CD4-positive, CD25-positive, alpha-beta regulatory T cell (primary cell): ENCODE results near the gene PRSS57. TPM values are rescaled to one million over a fixed set of nuclear protein-coding genes. Genes with fewer than 3 reads are reported as not detected.
"Not testable (repeated sequence)": the region's sequence is repeated elsewhere in the genome, so short reads cannot be mapped to it uniquely, and the experiment has no call there.

Experiments
- ATAC-seq, 2 donors: fragments of 150-1000 bp; cut with Tn5 transposase; one replicate each; pipeline ENCODE4 v1.10.0; 2021; ENCODE audit warnings: low read depth in 2 of 2, moderate number of reproducible peaks in 2 of 2, moderate library complexity in 1 of 2
- DNase-seq, 3 donors: peaks; one replicate each; pipeline versions ENCODE4 v3.0.0 to v3.0.0-alpha.2; 2012 to 2022; ENCODE audit warnings: mixed read lengths in 1 of 3
- H3K27ac ChIP-seq: one replicate; pipeline ENCODE4 v1.7.0; 2013; ENCODE audit warnings: mild to moderate bottlenecking, low read length; ENCODE audit not compliant: insufficient read depth, poor library complexity, severe bottlenecking
- H3K27me3 ChIP-seq: one replicate; pipeline ENCODE4 v1.7.0; 2013; ENCODE audit warnings: low read length; ENCODE audit not compliant: control insufficient read depth, insufficient read depth
- H3K36me3 ChIP-seq: one replicate; pipeline ENCODE4 v1.7.0; 2013; ENCODE audit warnings: mild to moderate bottlenecking, low read length, moderate library complexity; ENCODE audit not compliant: control insufficient read depth, insufficient read depth
- H3K4me1 ChIP-seq: 2 replicates; pipeline ENCODE4 v1.7.0; 2013; ENCODE audit warnings: mild to moderate bottlenecking, low read length; ENCODE audit not compliant: insufficient read depth, control insufficient read depth, poor library complexity, severe bottlenecking
- H3K4me3 ChIP-seq: one replicate; pipeline ENCODE4 v1.7.0; 2013; ENCODE audit warnings: low read depth, mild to moderate bottlenecking, low read length, moderate library complexity
- H3K9me3 ChIP-seq, 2 experiments: 1 replicate in 1 of 2; 2 replicates in 1 of 2; pipeline ENCODE4 v1.7.0; 2013; ENCODE audit warnings: low read length in 2 of 2, mild to moderate bottlenecking in 1 of 2, moderate library complexity in 1 of 2; ENCODE audit not compliant: control insufficient read depth in 2 of 2
- H3K27ac Mint-ChIP-seq, 3 donors: one replicate each; pipeline ENCODE4 v1.8.0; 2020 to 2022; ENCODE audit warnings: mild to moderate bottlenecking in 3 of 3, mixed read lengths in 3 of 3, moderate library complexity in 2 of 3
- H3K27me3 Mint-ChIP-seq: one replicate; pipeline ENCODE4 v1.8.0; 2022; ENCODE audit warnings: mild to moderate bottlenecking, mixed read lengths
- H3K36me3 Mint-ChIP-seq: one replicate; pipeline ENCODE4 v1.8.0; 2020; ENCODE audit warnings: mixed read lengths
- H3K4me1 Mint-ChIP-seq, 4 donors: one replicate each; pipeline ENCODE4 v1.8.0; 2020 to 2022; ENCODE audit warnings: mixed read lengths in 4 of 4, mild to moderate bottlenecking in 1 of 4
- H3K4me3 Mint-ChIP-seq, 4 donors: one replicate each; pipeline ENCODE4 v1.8.0; 2020 to 2022; ENCODE audit warnings: mild to moderate bottlenecking in 4 of 4, mixed read lengths in 4 of 4, moderate library complexity in 3 of 4
- H3K9me3 Mint-ChIP-seq, 7 donors: one replicate each; pipeline ENCODE4 v1.8.0; 2020 to 2022; ENCODE audit warnings: mixed read lengths in 7 of 7, mild to moderate bottlenecking in 3 of 7, moderate library complexity in 2 of 7
- polyA plus RNA-seq, 4 donors: library from polyadenylated mRNA; unstranded; fragments of 300-500 nt; fragmentation: Illumina TruSeq; gene quantifications; one replicate each; pipeline ENCODE4 v1.2.3, GENCODE V29; 2021
- total RNA-seq: library from RNA; stranded (reverse); gene quantifications from one replicate; pipeline ENCODE4 v1.2.3, GENCODE V29; 2022

The PRSS57 gene
- total and polyA plus RNA-seq, 5 donors from 2014 or later, result 3.3 TPM; not detected in 4

GRCh38 chr19:698529-698928 lies 3.3 kb upstream of the PRSS57 start:
- H3K4me3 ChIP-seq, H3K4me1 ChIP-seq, H3K36me3 ChIP-seq, H3K9me3 ChIP-seq, H3K9me3 Mint-ChIP-seq, DNase-seq, ATAC-seq, H3K27ac Mint-ChIP-seq, H3K27me3 ChIP-seq, H3K27ac ChIP-seq, H3K4me3 Mint-ChIP-seq, H3K36me3 Mint-ChIP-seq: not testable (repeated sequence)
- Mint-ChIP-seq H3K4me1 (peaks cover 0 to 15% (median 0%) of the 10 kb centered on the region in 4 donors), H3K27me3 (peaks cover 34% of the 10 kb centered on the region)

GRCh38 chr19:694481-695351 lies 536 bp downstream of the PRSS57 start:
- Mint-ChIP-seq H3K27ac (no peak overlapping the region), H3K36me3 (no peaks in the 10 kb centered on the region), H3K4me1 (peaks cover 0 to 4% (median 0%) of the 10 kb centered on the region in 4 donors), H3K9me3 (no peaks in the 10 kb centered on the region), H3K27me3 (peaks cover 23% of the 10 kb centered on the region), H3K4me3 (no peak overlapping the region)
- ATAC-seq, result no peak
- no peaks in the 10 kb centered on the region for H3K36me3 ChIP-seq
- H3K27ac ChIP-seq, result no peak overlapping the region
- H3K9me3 ChIP-seq, result no peaks in the 10 kb centered on the region
- no peak overlapping the region for H3K4me3 ChIP-seq
- H3K27me3 ChIP-seq, result no peaks in the 10 kb centered on the region
- H3K4me1 ChIP-seq, result peaks cover 6% of the 10 kb centered on the region
- DNase-seq, result no peak

GRCh38 chr19:690203-690602 lies 5.0 kb downstream of the PRSS57 start:
- peaks cover 6% of the 10 kb centered on the region for H3K27me3 Mint-ChIP-seq
- peaks cover 0 to 5% (median 0%) of the 10 kb centered on the region in 7 donors for H3K9me3 Mint-ChIP-seq
- no peaks in the 10 kb centered on the region for H3K27me3 ChIP-seq
- H3K4me3 ChIP-seq, result no peak overlapping the region
- no peak for ATAC-seq
- no peak overlapping the region for H3K27ac ChIP-seq
- H3K4me1 Mint-ChIP-seq, result no peaks in the 10 kb centered on the region
- no peak for DNase-seq
- H3K4me1 ChIP-seq, result peaks cover under 1% of the 10 kb centered on the region
- H3K36me3 Mint-ChIP-seq, result no peaks in the 10 kb centered on the region
- no peak overlapping the region for H3K4me3 Mint-ChIP-seq
- no peaks in the 10 kb centered on the region for H3K36me3 ChIP-seq
- H3K9me3 ChIP-seq, result no peaks in the 10 kb centered on the region
- H3K27ac Mint-ChIP-seq, result no peak overlapping the region

GRCh38 chr19:688992-689391 lies 6.3 kb downstream of the PRSS57 start:
- no peaks in the 10 kb centered on the region for H3K27me3 Mint-ChIP-seq
- peak overlapping the region in 1 of 4 donors; percentile 63 for H3K4me3 Mint-ChIP-seq
- Histone ChIP-seq H3K36me3 (no peaks in the 10 kb centered on the region), H3K27me3 (no peaks in the 10 kb centered on the region), H3K9me3 (no peaks in the 10 kb centered on the region), H3K4me1 (no peaks in the 10 kb centered on the region), H3K4me3 (no peak overlapping the region), H3K27ac (no peak overlapping the region)
- H3K4me1 Mint-ChIP-seq, result no peaks in the 10 kb centered on the region
- no peak overlapping the region for H3K27ac Mint-ChIP-seq
- ATAC-seq (no peak), DNase-seq (no peak)
- H3K36me3 Mint-ChIP-seq, result no peaks in the 10 kb centered on the region
- H3K9me3 Mint-ChIP-seq, result peaks cover 0 to 5% (median 0%) of the 10 kb centered on the region in 7 donors

GRCh38 chr19:688214-688613 lies 7.0 kb downstream of the PRSS57 start:
- DNase-seq (no peak), ATAC-seq (no peak)
- no peak overlapping the region for H3K4me3 ChIP-seq
- no peaks in the 10 kb centered on the region for H3K4me1 Mint-ChIP-seq
- peaks cover 0 to 5% (median 0%) of the 10 kb centered on the region in 7 donors for H3K9me3 Mint-ChIP-seq
- H3K36me3 Mint-ChIP-seq, result no peaks in the 10 kb centered on the region
- H3K27me3 Mint-ChIP-seq, result no peaks in the 10 kb centered on the region
- no peak overlapping the region for H3K4me3 Mint-ChIP-seq
- H3K27me3 ChIP-seq, result no peaks in the 10 kb centered on the region
- H3K9me3 ChIP-seq, result no peaks in the 10 kb centered on the region
- no peaks in the 10 kb centered on the region for H3K36me3 ChIP-seq
- H3K27ac ChIP-seq, result no peak overlapping the region
- no peaks in the 10 kb centered on the region for H3K4me1 ChIP-seq
- H3K27ac Mint-ChIP-seq, result no peak overlapping the region

GRCh38 chr19:687569-688166 lies 7.6 kb downstream of the PRSS57 start:
- H3K4me3 Mint-ChIP-seq, result no peak overlapping the region
- peaks cover 0 to 5% (median 0%) of the 10 kb centered on the region in 7 donors for H3K9me3 Mint-ChIP-seq
- Histone ChIP-seq H3K9me3 (no peaks in the 10 kb centered on the region), H3K36me3 (no peaks in the 10 kb centered on the region), H3K4me3 (no peak overlapping the region), H3K27ac (no peak overlapping the region), H3K27me3 (no peaks in the 10 kb centered on the region), H3K4me1 (no peaks in the 10 kb centered on the region)
- ATAC-seq, result no peak
- no peaks in the 10 kb centered on the region for H3K4me1 Mint-ChIP-seq
- no peaks in the 10 kb centered on the region for H3K36me3 Mint-ChIP-seq
- no peak overlapping the region for H3K27ac Mint-ChIP-seq
- no peak for DNase-seq
- H3K27me3 Mint-ChIP-seq, result no peaks in the 10 kb centered on the region

GRCh38 chr19:686589-687297 lies 8.5 kb downstream of the PRSS57 start:
- Mint-ChIP-seq H3K36me3 (no peaks in the 10 kb centered on the region), H3K4me1 (no peaks in the 10 kb centered on the region), H3K27me3 (no peaks in the 10 kb centered on the region), H3K27ac (no peak overlapping the region), H3K9me3 (peaks cover 0 to 5% (median 0%) of the 10 kb centered on the region in 7 donors), H3K4me3 (peak overlapping the region in 1 of 4 donors; percentile 63)
- Histone ChIP-seq H3K4me1 (no peaks in the 10 kb centered on the region), H3K27ac (no peak overlapping the region), H3K4me3 (no peak overlapping the region), H3K9me3 (no peaks in the 10 kb centered on the region), H3K27me3 (no peaks in the 10 kb centered on the region), H3K36me3 (no peaks in the 10 kb centered on the region)
- DNase-seq (no peak), ATAC-seq (no peak)
